Measurements from ENCODE around the gene TIMELESS. TPM values are rescaled to one million over a fixed set of nuclear protein-coding genes. Genes with fewer than 3 reads are reported as not detected.

Gene TIMELESS
- total and polyA plus RNA-seq, 9 of the 15 experiments (the other 6 are each of a cell fraction or from before 2014, with no cell fraction given) = 11.9 to 59.2 (median 35.8) TPM

DNA sequence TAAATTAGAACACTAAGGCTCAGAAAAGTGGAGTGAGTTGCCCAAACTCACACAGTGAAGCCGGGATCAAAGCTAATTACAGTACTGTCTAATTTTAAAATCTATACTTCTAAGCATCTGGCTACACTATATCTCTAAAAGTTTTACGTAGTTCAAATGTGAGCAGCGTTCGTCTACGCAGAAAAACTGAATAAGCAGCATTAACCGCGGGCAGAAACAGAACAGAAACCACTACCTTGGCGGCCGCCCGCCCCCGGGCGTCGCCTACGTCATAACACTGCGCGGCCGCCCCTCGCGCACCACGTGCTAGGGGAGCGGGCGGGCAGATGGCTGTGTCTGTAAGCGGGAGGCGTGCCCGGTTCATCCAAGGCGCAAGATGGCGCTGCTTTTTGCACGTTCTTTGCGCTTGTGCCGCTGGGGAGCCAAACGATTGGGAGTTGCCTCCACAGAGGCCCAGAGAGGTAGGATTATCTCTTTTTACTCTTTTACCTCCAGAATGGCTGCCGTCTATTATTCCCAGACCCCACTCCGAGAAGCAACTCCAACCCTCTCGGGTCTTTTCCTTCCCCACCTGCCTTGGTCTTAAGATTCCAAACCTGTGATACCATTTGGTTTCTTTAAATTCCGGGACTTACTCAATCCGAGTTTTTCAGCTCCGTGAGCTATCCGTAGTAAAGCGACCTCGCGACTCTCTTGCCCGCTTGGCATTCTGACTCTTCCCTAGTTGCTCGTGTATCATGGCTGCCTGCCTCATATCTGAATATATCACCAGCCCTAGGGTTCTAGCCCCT, 19.2 kb upstream of the TIMELESS start, which contains the start of gene SPRYD4 (continued):
- TF ChIP-seq CHD7 (IDR thresholded peaks at IDR 0.05; ENCODE audit: low read depth, low read length) (no peak), HOXB6 (CRISPR knock-in tag; IDR thresholded peaks at IDR 0.05; ENCODE audit: borderline replicate concordance) (no peak), TSHZ1 (CRISPR knock-in tag; IDR thresholded peaks at IDR 0.05) (no peak), KDM1A (IDR thresholded peaks at IDR 0.05) (0 out of 4 replicates have a peak, but pooled peaks of 1 of the 2 experiments have one; percentile 1), HLTF (IDR thresholded peaks at IDR 0.05) (peak; percentile 42; the same call in 1 of the 2 replicates), TAF7 (tag; IDR thresholded peaks at IDR 0.05) (peak; percentile 92), ZFP30 (CRISPR knock-in tag; IDR thresholded peaks at IDR 0.05; ENCODE audit: borderline replicate concordance) (no peak)
